ENCODE data around the gene HSPA1A. TPM values are rescaled to one million over a fixed set of nuclear protein-coding genes. Genes with fewer than 3 reads are reported as not detected.
A peak's percentile ranks its signal among the peaks of the same experiment; 100 is the strongest.
"Not testable (repeated sequence)": the region's sequence is repeated elsewhere in the genome, so short reads cannot be mapped to it uniquely, and the experiment has no call there.

HSPA1A gene
- total RNA-seq, 1 donor from 2014 or later = 230 TPM

DNA sequence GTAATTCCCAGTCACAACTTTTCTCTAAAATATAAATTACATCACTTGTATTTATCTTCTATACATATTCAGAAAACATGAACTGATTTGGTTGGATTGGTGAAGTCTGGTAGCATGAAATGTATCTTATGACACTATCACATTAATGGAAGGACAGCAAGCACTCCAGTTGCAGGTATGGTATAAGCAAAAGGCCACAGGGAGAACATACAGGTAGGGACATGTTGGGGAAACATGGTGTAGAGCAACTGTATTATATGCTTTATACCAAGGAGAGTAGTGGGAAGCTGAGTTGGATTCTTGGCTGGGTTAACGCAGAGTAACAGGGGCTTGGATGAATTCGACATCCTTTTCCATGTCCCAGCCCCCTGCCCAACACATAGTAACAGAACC, 18.4 kb upstream of the HSPA1A start:
- ATAC-seq (no peak), DNase-seq (no peak)
- H3K27me3 ChIP-seq (ENCODE audit: low read depth) = no peaks in the 10 kb centered on the region
- intact Hi-C loops (cut with DNase I) = no loop called here
- H3K9me3 ChIP-seq = no peaks in the 10 kb centered on the region
- H3K4me1 ChIP-seq = peaks cover 23% of the 10 kb centered on the region
- TF ChIP-seq, protein P1, sequence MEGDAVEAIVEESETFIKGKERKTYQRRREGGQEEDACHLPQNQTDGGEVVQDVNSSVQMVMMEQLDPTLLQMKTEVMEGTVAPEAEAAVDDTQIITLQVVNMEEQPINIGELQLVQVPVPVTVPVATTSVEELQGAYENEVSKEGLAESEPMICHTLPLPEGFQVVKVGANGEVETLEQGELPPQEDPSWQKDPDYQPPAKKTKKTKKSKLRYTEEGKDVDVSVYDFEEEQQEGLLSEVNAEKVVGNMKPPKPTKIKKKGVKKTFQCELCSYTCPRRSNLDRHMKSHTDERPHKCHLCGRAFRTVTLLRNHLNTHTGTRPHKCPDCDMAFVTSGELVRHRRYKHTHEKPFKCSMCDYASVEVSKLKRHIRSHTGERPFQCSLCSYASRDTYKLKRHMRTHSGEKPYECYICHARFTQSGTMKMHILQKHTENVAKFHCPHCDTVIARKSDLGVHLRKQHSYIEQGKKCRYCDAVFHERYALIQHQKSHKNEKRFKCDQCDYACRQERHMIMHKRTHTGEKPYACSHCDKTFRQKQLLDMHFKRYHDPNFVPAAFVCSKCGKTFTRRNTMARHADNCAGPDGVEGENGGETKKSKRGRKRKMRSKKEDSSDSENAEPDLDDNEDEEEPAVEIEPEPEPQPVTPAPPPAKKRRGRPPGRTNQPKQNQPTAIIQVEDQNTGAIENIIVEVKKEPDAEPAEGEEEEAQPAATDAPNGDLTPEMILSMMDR (IDR thresholded peaks at IDR 0.05) = no peak
- H3K36me3 ChIP-seq = peaks cover 22% of the 10 kb centered on the region
- H3K4me3 ChIP-seq = no peak overlapping the region
- H3K27ac ChIP-seq = peak overlapping the region; percentile 98

DNA sequence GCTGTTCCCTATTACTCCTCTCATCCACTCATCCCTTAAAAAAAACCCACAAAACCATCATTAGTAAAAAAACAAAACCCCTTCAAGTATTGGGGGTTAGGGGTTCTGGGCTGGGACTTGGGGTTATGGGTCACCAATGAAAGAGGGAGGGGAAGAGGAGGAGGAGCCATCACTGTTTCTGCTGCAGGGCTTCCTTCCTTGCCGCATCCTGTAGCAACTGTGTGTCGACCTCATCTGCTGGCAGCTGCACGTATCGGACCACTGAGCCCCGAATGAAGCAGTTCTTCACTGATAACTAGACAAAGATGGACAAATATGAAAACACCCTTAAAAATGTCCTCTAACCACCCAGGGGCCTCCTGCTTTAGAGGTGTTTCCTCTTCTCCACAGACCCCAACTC, 17.8 kb upstream of the HSPA1A start:
- H3K27me3 ChIP-seq (ENCODE audit: low read depth) = no peaks in the 10 kb centered on the region
- H3K9me3 ChIP-seq = no peaks in the 10 kb centered on the region
- ATAC-seq (no peak), DNase-seq (peak; percentile 28)
- peaks cover 23% of the 10 kb centered on the region for H3K4me1 ChIP-seq
- intact Hi-C loops (cut with DNase I) = no loop called here
- H3K4me3 ChIP-seq = no peak overlapping the region
- H3K36me3 ChIP-seq = peaks cover 22% of the 10 kb centered on the region
- H3K27ac ChIP-seq = no peak overlapping the region
- TF ChIP-seq, protein P1 (IDR thresholded peaks at IDR 0.05) = no peak

DNA sequence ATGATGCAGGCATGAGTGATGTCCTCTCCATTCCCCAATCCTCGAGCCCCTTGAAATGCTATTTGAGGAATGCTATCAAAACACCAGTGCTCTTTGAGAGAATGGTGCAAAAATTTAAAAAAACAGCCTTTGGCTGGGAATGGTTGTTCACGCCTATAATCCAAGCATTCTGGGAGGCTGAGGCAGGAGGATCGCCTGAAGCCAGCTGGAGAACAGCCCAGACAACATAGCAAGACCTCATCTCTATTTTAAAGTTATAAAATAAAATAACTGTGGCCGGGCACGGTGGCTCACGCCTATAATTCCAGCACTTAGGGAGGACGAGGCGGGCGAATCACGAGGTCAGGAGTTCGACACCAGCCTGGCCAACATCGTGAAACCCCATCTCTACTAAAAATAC, 15.6 kb upstream of the HSPA1A start:
- Histone ChIP-seq H3K27me3 (ENCODE audit: low read depth) (no peaks in the 10 kb centered on the region), H3K27ac (no peak overlapping the region), H3K36me3 (peaks cover 29% of the 10 kb centered on the region), H3K4me3 (no peak overlapping the region), H3K4me1 (peaks cover 9% of the 10 kb centered on the region), H3K9me3 (no peaks in the 10 kb centered on the region)
- no peak for ATAC-seq
- TF ChIP-seq, protein P1 (IDR thresholded peaks at IDR 0.05) = no peak
- intact Hi-C loops (cut with DNase I) = no loop called here
- peak; percentile 29 for DNase-seq

DNA sequence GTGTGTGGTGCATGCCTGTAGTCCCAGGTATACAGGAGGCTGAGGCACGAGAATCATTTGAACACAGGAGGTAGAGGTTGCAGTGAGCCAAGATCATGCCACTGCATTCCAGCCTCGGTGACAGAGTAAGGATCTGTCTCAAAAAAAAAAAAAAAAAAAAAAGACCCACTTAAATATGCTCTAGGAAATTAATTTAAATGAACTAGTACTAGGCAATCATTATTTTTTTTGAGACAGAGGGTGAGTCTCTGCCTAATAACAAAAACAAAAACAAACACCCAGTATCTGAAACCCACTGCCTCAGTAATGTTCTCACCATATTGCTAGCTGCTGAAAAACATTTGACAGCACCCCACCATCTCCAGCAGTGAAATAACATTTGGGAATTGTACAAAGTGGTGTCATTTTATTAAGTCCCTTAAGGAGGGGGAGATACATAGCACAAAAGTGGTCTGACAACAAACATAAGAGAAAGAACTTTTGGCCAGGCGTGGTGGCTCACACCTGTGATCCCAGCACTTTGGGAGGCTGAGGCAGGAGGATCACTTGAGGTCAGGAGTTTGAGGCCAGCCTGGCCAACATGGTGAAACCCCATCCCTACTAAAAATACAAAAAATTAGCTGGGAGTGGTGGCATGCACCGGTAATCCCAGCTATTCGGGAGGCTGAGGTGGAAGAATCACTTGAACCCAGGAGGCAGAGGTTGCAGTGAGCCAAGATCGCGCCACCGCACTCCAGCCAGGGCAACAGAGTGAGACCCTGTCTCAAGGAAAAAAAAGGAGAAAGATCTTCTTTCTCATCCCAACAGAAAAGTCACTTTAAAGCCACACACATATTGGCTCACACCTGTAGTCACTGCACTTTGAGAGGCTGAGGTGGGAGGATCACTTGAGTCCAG, 14.1 kb upstream of the HSPA1A start:
- H3K9me3 ChIP-seq; intact Hi-C loops (cut with DNase I); ATAC-seq; H3K4me1 ChIP-seq; H3K27ac ChIP-seq; H3K4me3 ChIP-seq; H3K27me3 ChIP-seq (ENCODE audit: low read depth): not testable (repeated sequence)
- H3K36me3 ChIP-seq = peaks cover 29% of the 10 kb centered on the region
- peak; percentile 15 for DNase-seq

DNA sequence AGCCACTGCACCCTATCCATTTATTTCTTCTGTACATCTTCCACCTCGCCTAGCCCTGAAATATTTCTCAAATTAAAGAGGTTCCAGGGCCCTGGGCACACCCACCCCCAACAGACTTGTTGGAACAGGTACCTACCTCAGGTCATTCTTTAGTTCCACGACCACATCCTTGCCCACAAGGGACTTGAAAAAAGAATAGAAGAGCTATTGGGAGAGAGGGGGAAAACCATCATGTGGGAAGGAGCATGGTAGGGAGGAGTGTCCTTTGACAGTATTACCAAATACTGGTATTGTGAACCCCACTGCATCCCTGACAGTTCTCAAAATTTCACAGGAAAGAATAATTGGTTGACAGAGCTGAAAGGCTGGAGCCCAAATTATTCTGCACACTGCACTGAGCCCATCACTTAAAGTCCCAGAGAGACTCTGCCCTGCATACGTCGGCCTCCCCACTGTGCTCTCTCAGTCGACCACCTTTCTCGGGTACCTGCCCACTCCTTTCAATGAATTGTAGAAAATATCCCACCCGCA, 9.3 kb upstream of the HSPA1A start:
- TF ChIP-seq, protein P1 (IDR thresholded peaks at IDR 0.05) = no peak

More for the DNA sequence above, 9.3 kb upstream of the HSPA1A start:
- Histone ChIP-seq H3K27me3 (ENCODE audit: low read depth) (no peaks in the 10 kb centered on the region), H3K36me3 (peaks cover 24% of the 10 kb centered on the region), H3K4me3 (peak overlapping the region; percentile 66), H3K4me1 (peaks cover 14% of the 10 kb centered on the region), H3K9me3 (no peaks in the 10 kb centered on the region), H3K27ac (peak overlapping the region; percentile 91)
- peak; percentile 21 for DNase-seq
- ATAC-seq = peak in 1 of 2 donors; percentile 22
- intact Hi-C loops (cut with DNase I) = no loop called here
